GM19455 (cell line): ENCODE measurements around the gene DNAJC5G.
"Not testable (repeated sequence)": the region's sequence is repeated elsewhere in the genome, so short reads cannot be mapped to it uniquely, and the experiment has no call there.

Source experiments
- ATAC-seq: cut with Tn5 transposase; IDR thresholded peaks from one replicate; pipeline ENCODE4 v1.9.1; 2021; ENCODE audit not compliant: unreplicated experiment

DNAJC5G gene

DNA sequence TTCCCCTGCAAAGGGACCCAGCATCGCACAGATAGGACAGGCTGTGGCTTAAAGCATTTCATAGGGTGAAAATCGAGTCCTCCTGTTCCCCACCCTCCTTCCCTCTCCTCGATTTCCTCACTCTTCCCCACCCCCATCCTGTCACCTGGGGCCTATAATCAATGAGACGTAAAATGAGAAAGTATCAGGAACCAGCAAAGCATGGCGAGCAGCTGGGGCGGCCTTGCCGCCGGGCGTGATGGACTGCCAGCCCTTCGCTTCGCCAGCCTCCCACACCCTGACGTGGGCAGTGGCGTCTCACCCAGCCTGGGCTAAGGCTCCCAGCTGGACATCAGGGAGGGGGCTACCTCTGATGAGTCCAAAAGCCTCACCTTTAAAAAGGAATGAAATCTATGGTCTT, 23.5 kb upstream of the DNAJC5G start:
- ATAC-seq: no peak

DNA sequence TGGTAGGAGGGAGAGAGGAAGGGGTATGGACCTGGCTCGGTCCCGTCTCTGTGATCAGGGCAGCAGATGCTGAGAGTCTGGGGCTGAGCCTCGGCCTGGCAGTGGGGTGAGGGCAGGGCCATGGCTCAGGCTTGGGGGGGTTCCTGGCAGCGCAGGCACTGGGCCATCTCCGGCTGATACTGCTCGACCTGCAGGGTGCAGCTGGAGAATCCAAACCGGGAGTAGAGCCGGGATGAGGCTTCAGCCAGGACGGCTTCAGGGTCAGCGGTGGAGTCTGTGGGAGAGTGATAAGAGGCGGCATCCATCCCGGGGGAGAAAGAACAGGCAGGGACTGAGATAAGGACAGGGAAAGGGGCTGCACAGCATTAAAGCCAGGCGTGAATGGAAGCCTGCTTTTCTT, 20.0 kb upstream of the DNAJC5G start:
- no peak for ATAC-seq

DNA sequence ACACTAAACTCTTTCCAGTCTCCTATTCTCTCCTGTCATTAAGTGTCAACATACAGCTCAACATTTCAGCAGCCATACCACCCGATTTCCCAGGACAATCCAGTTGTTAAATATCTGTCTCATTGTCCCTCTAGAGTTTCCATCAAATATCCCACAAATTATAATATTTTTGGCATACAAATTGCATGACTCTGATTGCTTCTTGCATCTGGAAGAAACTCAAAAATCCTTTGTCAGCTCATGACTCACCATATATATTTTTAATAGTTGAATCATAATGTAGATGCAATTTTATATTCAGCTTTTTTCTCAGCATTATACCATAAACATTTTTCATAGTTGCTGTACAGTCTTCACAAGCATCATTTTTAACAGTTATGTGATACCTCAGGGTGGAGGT, 19.6 kb upstream of the DNAJC5G start:
- ATAC-seq: no peak

DNA sequence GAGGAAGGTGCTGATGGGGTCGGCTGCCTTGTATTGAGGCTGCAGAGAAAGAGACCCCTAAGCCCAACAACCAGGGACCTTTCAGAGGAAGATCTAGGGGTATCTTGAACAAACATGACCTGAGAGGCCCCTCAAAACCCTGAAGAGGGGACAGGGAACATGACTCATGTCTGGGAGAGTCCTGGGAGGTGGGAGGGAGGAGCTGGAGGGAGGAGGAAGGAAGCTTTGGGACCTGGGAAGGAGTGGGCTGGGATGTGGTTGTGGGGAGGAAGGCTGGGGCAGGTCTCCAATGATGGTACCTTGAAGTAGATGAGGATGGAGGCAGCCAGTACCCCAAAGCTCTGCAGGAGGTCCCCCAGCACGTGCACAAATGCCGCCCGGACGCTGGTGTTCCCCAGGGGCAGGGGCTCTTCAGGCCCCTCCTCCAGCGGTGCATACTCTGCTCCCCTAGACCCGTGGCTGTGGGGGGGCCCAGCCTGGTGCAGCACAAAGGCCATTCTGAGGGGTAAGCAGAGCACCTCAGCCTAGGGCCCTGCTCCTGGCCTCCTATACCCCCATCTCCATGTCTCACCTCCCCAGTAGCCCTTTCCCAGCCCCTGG, 18.3 kb upstream of the DNAJC5G start:
- ATAC-seq: no peak

GRCh38 chr2:27258051-27258450, 17.2 kb upstream of the DNAJC5G start:
- no peak for ATAC-seq

GRCh38 chr2:27261241-27261925, 13.8 kb upstream of the DNAJC5G start:
- ATAC-seq: no peak

- no peak for ATAC-seq
These were observed 13.3 kb upstream of the DNAJC5G start for GRCh38 chr2:27261926-27262298.

GRCh38 chr2:27262379-27263286, 12.6 kb upstream of the DNAJC5G start, which contains the start of gene SLC30A3:
TSS of gene SLC30A3 (minus strand) at chr2:27263047. CDS start at chr2:27262906, 141 bp downstream.
- ATAC-seq: no peak

- ATAC-seq: no peak
These were observed 11.7 kb upstream of the DNAJC5G start for GRCh38 chr2:27263287-27264252.

GRCh38 chr2:27264253-27264752, 10.9 kb upstream of the DNAJC5G start:
- no peak for ATAC-seq

GRCh38 chr2:27264753-27265535, 10.3 kb upstream of the DNAJC5G start:
- no peak for ATAC-seq

DNA sequence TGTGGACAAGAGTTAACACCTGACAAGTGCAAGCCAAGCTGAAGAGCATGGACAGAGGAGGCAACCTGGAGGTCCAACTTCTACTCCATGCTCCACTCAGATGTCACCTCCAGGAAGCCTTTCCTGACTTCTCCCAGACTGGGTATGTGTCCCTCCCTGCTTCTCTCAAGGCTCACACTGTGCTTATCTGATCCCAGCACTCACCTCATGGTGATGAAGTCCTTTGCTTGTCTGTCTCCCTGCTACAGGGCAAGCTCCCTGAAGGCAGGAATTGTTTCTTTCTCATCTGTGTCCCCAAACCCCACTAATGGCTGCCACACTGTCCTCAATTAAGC, 9.7 kb upstream of the DNAJC5G start:
- no peak for ATAC-seq

GRCh38 chr2:27268296-27268695, 6.9 kb upstream of the DNAJC5G start:
- not testable (repeated sequence) for ATAC-seq

DNA sequence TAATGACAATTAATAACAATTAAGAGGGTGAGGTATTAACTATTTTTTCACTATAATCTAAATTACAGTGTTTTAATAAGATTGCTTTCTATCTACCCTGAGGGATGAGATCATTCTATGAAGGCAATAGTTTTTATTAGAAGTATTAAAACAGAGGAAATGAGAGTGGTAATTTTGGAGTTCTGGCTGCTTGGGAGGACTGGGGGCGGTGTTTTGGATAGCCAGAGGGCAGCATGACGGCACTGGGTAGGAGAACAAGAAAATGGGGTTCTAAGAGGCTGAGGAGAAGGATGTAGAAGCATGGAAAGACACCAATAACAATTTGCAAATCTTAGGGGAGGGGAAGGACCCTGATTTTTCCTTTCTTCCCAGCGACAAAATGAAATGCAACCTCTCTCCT, 5.1 kb upstream of the DNAJC5G start:
- no peak for ATAC-seq

DNA sequence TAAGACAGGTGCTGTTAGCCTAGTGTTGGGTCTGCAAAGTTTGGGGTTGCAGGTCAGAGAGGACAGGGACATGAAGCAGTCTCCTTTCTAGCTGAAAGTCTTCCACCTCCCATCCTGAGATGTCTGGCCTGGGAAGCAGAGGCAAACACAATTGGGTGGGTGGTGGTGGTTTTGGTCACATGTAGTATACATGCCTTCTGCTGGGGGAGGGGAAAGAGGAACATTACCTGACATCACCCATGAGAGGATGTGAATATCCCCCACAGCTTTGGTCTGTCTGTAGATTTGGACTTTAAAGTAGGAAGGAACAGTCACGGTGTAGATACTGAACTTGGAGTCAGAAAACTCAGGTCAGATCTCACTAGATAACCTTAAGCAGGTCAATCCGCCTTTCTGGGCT, 4.6 kb upstream of the DNAJC5G start:
- ATAC-seq: no peak

DNA sequence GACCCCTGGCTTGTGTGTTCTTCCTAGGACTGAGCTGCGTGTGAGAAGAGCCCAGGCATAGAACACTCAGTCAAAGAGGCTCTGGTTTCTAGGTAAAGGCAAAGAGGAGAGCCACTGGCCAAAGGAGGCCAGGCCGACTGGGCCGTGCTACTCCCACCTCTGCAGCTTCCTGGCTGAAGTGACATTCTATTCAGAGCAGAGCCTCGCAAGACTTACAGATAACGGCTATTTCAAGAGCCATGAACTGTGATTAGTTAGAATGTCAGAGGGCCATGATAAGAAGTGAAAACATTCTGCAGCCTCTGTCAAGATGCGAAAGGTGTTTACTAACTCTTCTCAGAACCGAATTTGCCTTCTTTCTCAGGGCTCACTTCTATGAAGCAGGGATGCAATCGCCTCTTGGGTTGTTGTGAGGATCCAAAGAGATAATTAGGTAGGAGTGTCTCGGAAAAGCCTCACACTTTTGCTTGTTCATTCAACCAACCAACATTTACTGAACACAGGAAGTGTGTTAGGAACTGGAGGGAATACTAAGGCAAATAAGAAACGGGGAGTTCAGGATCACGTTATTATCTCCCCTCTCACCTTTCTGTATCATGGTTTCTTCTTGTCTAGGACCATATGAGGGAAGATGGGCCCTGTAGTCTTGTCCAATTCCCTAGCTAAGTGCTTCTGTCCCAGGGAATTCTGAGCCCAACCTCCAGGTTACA, 3.4 kb upstream of the DNAJC5G start:
- no peak for ATAC-seq

- not testable (repeated sequence) for ATAC-seq
These were observed 2.4 kb upstream of the DNAJC5G start for GRCh38 chr2:27272537-27273522.

DNA sequence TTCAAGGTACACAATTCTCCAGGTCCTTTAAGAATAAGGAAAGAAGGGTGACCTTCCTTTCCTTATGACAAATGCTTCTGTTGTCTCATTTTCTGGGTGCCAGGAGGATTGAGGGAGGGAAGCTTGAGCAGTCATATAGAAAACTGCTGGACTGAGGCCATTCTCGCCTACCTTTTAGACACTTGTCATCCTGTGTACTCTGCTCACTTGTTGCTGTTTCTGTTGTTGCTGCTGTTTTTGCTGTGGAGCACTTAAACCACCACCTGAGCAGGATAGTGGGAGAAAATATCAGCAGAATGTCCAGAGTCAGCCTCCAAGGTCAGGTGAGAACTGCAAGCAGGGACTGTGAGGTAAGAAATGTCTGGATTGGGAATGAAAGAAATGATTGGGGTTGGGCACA, 2.8 kb downstream of the DNAJC5G start:
- no peak for ATAC-seq
